Retina (tissue), 1 donor: Measurements from ENCODE around the gene NXT2.
"Not testable (repeated sequence)": the region's sequence is repeated elsewhere in the genome, so short reads cannot be mapped to it uniquely, and the experiment has no call there.

Experiments used
- DNase-seq: peaks from one replicate; pipeline ENCODE4 v3.0.0-alpha.2; 2016

The NXT2 gene

GRCh38 chrX:109536439-109537323, at the start of gene NXT2:
NXT2 (plus strand) TSS chrX:109536844; CDS start chrX:109537007, 163 bp downstream.
- DNase-seq = peak; percentile 95

GRCh38 chrX:109487640-109488039, 49.0 kb upstream of the NXT2 start:
- DNase-seq = no peak

GRCh38 chrX:109489174-109489573, 47.5 kb upstream of the NXT2 start:
- no peak for DNase-seq

GRCh38 chrX:109498434-109498833, 38.2 kb upstream of the NXT2 start:
- no peak for DNase-seq

GRCh38 chrX:109501176-109501575, 35.5 kb upstream of the NXT2 start:
- no peak for DNase-seq

GRCh38 chrX:109508915-109509314, 27.7 kb upstream of the NXT2 start:
- no peak for DNase-seq

- DNase-seq = no peak
Observed at GRCh38 chrX:109511113-109511512, 25.5 kb upstream of the NXT2 start.

GRCh38 chrX:109519001-109519400, 17.6 kb upstream of the NXT2 start:
- no peak for DNase-seq

- DNase-seq = no peak
Observed at GRCh38 chrX:109533005-109533404, 3.6 kb upstream of the NXT2 start.

GRCh38 chrX:109533631-109534030, 3.0 kb upstream of the NXT2 start:
- DNase-seq = no peak

- DNase-seq = no peak
Observed at GRCh38 chrX:109534933-109535332, 1.7 kb upstream of the NXT2 start.

- DNase-seq = no peak
Observed at GRCh38 chrX:109535578-109535977, 1.1 kb upstream of the NXT2 start.

GRCh38 chrX:109537324-109537665, 651 bp downstream of the NXT2 start:
- no peak for DNase-seq

- not testable (repeated sequence) for DNase-seq
Observed at GRCh38 chrX:109539007-109539406, 2.4 kb downstream of the NXT2 start.

GRCh38 chrX:109553862-109554261, 17.2 kb downstream of the NXT2 start:
- no peak for DNase-seq

- DNase-seq = not testable (repeated sequence)
Observed at GRCh38 chrX:109576083-109576482, 39.4 kb downstream of the NXT2 start.

GRCh38 chrX:109577055-109577454, 40.4 kb downstream of the NXT2 start:
- no peak for DNase-seq

- no peak for DNase-seq
Observed at GRCh38 chrX:109578916-109579315, 42.3 kb downstream of the NXT2 start.

GRCh38 chrX:109585488-109585887, 48.8 kb downstream of the NXT2 start:
- no peak for DNase-seq

GRCh38 chrX:109590176-109590575, 53.5 kb downstream of the NXT2 start:
- DNase-seq = no peak
